ENCODE measurements around the gene MTRR.

Gene MTRR

DNA sequence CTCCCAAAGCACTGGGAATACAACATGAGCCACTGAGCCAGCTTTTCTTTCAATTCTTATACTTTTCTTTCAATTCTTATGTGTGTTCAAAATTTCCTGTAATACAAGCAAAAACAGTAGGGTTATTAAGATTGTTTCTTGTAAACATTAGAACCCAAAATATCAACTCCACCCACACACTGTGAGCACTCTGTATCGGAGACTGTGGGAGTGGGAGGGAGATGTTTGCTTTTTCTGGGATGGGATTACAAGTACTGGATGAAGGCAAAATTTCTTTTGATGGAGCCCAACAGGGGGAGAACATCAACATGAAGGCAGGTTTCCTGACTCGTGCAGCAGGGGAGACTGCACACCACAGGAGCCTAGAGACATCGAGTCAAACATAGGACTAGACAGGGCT, 13.3 kb upstream of the MTRR start:
- no peak for FAIRE-seq
- DNase-seq (ENCODE audit: extremely low spot score, insufficient read length, low read depth), result no peak

DNA sequence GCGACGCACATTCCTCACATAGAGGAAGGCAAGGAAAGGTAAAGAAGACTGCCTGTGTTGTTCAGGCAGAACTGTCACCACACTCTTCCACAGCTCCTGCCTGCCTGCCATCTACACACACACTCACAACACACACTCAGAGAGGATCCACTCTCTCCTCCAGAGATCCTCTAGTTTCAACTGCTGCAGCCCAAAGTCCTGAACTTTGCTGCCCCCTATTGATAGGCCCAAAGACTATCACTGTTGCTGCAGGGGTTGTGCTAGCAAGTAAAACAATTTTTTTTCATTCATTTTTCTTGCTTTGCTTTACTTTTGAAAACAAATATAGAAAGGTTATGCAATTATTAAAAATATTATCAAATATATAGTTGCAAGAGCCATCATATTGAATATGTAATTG, 12.1 kb upstream of the MTRR start:
- no peak for DNase-seq (ENCODE audit: extremely low spot score, insufficient read length, low read depth)
- no peak for FAIRE-seq

DNA sequence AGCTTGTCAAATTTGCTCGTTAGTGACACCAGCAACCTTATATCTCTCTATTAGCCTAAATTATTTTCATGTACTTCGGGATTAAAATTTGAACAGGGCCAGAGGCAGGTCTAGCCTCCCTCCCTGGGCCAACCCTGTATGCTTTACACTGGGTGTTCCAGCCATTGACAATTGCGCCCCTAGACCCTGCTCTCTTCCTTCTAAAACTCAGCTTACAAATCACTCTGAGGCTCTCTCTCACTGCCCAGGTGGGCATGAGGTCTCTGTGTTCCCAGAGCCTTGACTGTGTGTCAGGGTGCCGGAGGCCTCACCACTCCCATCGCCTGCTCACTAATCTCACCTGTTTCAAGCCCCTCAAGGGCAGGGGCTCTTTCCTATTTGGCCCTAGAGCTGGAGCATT, 11.6 kb upstream of the MTRR start:
- DNase-seq (ENCODE audit: extremely low spot score, insufficient read length, low read depth), result no peak
- FAIRE-seq, result no peak

DNA sequence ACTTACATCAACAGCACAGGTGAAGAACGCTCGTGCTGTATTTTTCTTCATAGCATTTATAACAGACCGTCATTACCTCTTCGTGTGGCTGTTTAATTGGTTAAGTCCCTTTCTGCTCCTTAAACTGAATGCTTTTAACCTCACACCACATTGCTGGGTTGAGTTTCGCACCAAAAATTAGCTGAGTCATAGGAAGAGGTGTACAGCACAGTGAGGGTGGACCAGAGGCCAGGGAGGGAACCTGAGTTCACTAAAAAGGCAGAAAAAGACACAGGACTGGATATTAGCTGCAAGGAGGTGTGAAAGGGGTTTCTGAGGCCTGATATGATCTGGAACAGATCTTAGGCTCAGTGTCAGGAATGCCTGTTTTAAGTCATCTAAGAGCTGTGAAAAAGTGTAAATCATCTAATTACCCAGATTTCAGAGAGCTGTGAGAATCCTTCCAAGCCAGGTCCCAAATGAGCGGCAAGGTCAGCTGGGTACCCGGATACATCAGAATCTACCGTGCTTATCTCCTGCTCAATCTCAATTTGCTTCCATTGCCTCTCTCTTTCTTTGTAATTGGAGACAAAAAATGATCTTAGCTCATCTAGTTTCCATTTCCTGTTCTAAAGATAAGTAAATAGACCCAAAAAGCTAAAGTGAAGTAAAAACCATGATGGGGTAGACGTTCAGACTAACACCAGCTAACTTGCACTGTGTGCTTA, 10.9 kb upstream of the MTRR start:
- no peak for FAIRE-seq
- no peak for DNase-seq (ENCODE audit: extremely low spot score, insufficient read length, low read depth)

DNA sequence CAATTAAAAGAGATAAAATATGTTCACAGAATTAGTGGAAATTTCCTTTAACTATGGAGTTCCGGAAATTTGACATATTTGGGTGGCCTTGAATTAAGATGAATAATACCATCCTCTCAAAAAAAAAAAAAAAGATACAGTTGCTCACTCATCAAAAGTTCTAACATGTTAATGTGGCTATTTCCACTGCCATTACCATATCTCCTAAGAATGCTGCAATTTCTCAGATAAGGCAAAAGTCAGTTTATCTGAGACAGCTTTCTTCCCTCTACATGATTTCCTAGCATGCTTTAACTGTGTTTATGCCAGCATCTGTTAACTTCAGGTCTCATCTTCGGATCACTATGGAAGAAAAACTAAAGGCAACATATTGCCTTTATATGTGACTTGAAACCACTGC, 2.8 kb upstream of the MTRR start:
- DNase-seq (ENCODE audit: extremely low spot score, insufficient read length, low read depth), result no peak
- FAIRE-seq, result no peak

DNA sequence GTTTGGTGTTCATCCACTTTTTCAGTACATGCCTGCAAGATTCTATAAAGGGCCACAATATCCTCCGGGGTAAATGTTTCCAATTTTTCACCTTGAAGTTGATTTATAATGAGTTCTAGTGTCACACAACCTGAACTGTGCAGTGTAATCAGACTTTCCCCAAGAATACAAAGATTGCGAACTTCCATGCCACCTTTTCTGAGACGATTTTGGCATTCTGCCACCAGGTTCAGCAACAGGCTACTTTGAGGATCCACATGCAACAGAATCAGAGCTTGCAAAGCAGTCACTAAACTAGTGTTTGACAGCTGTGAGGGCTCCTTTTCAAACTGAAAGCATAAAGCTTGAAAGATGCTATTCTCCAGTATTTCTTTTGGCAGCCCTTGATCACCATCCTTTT, 1.7 kb upstream of the MTRR start:
- FAIRE-seq (no peak), DNase-seq (ENCODE audit: extremely low spot score, insufficient read length, low read depth) (no peak)

DNA sequence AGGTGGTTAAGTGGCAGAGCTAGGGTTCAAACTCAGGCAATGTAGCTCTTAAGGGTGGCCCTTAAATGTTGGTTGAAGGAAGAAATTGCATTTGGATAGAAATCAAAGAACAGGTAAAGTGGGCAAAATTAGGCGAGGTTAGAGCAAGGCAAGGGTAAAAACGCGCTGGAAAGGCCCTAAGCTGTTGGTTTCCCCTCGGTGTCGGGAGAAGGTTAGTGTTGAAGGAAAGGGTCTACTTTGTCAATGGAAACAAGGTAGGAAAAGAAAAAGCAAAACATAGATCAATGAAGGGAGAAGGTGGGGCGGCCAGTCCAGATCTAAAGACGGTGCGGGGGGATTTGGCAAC, 548 bp upstream of the MTRR start:
- DNase-seq (ENCODE audit: extremely low spot score, insufficient read length, low read depth), result no peak
- peak; percentile 24 for FAIRE-seq

DNA sequence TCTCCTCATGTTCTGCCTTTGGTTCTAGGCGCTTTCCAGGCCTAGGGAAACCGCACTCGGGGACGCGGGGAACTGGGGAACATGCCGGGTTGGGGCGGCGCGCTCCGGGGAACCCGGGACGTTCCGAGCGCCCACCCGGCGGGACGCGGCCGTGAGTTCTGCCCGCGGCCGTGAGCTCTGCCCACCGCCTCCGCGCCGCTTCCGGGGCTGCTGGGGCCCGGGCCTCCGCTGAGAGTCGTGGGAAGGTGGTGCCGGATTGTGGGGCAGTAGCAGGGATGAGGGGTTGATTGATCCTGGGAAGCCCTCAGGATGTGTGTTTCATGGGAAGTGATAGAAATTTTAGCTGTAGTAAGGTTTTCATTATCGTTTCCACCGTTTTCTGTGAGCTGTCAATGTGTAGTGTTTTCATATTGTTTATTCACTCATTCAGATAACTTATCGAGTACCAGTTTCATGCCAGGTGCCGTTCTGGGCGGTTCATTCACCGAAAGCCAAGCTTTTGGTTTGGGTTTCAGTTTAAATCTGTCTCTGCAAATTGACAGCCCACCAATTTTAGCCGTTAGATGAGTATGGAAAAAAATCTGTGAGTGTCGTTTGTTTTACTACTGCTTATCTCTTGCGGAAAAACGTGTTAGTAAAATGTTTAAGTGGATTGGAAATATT, 657 bp downstream of the MTRR start:
- FAIRE-seq, result peak; percentile 75
- DNase-seq (ENCODE audit: extremely low spot score, insufficient read length, low read depth), result no peak

DNA sequence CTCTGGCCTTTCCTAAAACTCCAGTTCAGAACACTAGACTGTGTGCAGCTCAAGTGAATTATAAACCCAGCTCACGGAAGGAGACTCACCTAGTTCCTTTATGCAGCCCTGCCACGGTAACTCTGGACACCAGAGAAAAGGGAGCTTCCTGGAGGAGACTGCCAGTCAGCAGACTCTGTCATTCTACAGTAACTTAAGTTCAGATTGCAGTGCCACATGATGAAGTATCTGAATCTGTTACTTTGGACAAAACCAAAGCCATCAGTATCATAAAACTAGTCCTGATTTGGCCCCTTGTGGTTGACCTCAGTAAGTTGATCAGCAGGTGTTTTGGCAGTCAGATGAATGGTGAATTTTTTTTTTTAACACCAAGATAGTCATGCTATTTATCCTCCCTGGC, 2.7 kb downstream of the MTRR start:
- peak; percentile 69 for FAIRE-seq
- no peak for DNase-seq (ENCODE audit: extremely low spot score, insufficient read length, low read depth)

DNA sequence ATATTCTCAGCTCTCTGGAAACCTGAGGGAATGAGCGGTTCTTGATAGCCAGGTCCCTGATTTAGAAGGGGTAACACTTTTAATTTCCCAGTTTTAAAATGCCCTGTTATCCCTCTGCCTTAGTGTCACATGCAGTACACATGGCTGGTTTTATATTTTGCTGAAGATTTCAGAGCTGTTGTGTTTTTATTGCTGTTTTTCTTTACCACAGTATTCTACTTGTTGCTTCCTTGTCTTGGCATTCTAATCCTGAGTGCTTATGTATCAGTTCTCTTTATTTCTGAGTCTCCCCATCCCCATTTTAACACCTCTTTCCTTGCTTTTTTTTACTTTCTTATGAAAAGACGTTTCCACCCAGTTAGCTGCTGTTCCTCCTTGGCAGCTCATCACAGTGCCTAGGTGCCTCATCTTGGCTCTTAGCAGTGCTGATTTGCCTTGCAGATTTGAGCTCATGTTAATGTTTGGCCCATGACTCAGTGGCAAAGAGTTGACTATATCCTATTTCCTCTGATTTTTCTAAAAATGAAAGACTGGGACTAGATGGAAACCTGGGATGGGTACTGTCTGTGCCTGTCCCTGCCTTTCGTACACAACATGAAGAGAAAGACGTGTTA, 3.7 kb downstream of the MTRR start:
- DNase-seq (ENCODE audit: extremely low spot score, insufficient read length, low read depth) (no peak), FAIRE-seq (no peak)

DNA sequence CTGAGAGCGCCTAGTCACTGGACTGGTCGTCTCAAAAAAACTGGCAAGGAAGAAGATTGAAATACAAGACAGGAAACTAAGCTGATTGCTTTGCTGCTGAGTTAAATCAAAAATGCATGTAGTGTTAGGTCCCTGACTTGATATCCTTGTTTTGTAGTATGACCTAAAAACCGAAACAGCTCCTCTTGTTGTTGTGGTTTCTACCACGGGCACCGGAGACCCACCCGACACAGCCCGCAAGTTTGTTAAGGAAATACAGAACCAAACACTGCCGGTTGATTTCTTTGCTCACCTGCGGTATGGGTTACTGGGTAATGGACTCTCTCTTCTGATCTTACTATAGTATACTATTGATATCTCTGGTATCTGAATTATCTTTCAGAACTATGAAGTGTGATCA, 4.3 kb downstream of the MTRR start:
- FAIRE-seq, result peak; percentile 49
- no peak for DNase-seq (ENCODE audit: extremely low spot score, insufficient read length, low read depth)

DNA sequence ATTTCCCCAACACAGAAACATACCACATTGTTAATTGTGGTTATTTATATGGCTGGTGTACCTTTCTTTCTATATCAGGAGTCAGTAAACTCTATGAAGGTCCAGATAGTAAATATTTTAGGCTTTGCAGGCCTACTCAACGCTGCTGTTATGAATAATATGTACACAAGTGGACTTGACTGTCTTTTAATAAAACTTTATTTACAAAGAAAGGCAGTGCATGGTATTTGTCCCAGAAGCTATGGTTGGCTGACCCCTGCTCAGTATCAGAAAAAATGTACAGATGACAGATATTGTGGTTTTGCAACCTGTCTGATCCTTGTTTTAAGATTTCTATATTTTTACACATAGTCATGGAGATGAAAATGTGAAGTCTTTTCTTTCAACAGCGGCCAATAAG, 5.7 kb downstream of the MTRR start:
- FAIRE-seq (no peak), DNase-seq (ENCODE audit: extremely low spot score, insufficient read length, low read depth) (no peak)

DNA sequence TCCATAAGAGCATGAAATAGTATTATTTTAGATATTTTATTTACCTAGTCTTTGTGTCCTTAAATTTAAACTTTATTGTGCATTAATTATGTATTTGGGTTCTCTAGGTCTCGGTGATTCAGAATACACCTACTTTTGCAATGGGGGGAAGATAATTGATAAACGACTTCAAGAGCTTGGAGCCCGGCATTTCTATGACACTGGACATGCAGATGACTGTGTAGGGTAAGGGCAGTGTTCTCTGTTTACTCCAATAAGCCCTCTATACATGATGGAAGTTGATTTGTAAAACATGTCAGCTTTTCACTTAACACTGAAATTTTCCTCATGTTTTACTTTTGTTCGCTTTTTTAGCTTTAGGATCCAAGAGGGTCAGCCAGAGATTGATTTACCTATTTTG, 6.2 kb downstream of the MTRR start:
- FAIRE-seq (no peak), DNase-seq (ENCODE audit: extremely low spot score, insufficient read length, low read depth) (no peak)

DNA sequence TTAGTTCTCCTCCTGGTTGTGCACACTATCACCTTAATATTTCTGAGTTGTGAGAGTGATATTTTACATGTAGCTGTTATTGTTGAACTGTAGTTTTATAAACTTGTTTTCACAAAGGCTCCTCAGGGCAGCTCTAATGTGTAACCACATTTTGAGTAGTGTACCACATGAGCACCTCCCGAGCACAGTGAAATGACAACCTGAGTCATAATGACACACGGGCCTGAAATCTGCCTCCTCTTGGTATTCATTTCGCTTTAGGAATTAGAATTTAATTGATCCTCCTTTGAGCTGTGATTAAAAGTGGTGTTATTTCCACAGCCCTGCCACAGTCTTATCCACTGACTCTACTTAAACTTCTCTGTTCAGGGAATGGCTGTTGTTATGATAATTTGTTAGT, 7.9 kb downstream of the MTRR start:
- FAIRE-seq, result no peak
- DNase-seq (ENCODE audit: extremely low spot score, insufficient read length, low read depth), result no peak

DNA sequence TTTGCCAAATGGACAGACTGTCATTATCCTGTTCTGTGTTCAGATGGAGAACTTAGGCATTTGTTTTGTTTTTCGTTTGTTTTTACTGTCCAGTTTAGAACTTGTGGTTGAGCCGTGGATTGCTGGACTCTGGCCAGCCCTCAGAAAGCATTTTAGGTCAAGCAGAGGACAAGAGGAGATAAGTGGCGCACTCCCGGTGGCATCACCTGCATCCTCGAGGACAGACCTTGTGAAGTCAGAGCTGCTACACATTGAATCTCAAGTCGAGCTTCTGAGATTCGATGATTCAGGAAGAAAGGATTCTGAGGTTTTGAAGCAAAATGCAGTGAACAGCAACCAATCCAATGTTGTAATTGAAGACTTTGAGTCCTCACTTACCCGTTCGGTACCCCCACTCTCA, 8.9 kb downstream of the MTRR start:
- no peak for DNase-seq (ENCODE audit: extremely low spot score, insufficient read length, low read depth)
- no peak for FAIRE-seq

DNA sequence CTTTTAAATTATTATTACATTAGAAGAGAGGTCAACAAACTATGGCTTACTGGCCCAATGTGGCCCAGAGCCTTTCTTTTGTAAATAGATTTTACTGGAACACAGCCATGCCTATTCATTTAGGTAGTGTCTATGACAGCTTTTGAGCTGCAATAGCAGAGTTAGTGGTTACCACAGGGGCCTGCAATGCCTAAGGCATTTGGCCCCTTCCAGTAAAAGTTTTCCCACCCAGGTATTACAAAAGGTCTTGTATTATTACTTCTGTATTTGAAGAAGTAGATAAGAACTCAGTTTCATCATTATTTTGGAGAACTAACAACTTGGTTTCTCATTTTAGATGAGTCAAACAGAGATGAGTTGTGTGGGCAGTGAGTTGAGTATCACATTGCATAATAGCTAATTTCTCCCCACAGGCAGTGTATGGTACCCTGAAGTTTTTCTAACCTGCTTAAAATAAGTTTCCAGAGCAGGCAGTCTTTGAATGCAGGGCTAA, 9.5 kb downstream of the MTRR start:
- FAIRE-seq (peak; percentile 65), DNase-seq (ENCODE audit: extremely low spot score, insufficient read length, low read depth) (no peak)

DNA sequence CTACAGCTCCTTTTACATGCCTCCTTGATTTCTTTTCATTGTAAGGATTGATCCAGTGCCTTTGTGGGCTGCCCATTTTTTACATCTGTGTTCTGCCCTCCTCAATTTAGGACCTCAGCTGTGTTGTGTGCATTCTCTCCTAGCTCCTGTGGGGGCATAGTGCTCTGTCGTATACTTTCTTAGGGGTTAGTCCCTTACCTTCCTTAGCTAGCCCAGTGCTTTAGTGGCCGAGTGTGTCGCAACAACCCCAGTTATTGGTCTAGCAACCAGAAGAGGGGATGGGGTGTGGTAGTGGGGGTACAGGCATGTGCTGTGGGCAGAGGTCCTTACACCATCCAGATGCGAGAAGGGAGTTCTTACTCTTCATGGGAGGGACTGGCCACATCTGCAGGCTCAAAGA, 12.1 kb downstream of the MTRR start:
- FAIRE-seq, result no peak
- no peak for DNase-seq (ENCODE audit: extremely low spot score, insufficient read length, low read depth)

DNA sequence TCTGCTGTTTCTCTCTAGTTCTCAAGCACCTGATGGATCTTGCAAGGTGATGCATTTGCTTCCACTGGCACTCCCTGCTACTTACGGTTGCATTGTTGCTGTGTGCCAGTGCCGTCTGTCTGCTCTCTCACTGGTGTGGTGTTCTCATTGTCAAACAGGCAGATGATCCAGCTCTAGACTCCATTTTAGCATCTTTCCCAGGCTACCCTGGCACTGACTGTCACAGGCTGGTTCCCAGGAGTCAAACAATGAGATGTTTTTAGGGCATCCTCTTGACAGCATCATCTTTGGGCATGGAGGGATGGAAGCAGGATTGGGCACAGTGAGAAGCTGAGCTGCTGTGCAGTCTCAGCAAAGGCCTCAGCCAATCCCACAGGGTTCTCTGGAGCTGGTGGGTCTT, 12.9 kb downstream of the MTRR start:
- DNase-seq (ENCODE audit: extremely low spot score, insufficient read length, low read depth) (no peak), FAIRE-seq (no peak)

DNA sequence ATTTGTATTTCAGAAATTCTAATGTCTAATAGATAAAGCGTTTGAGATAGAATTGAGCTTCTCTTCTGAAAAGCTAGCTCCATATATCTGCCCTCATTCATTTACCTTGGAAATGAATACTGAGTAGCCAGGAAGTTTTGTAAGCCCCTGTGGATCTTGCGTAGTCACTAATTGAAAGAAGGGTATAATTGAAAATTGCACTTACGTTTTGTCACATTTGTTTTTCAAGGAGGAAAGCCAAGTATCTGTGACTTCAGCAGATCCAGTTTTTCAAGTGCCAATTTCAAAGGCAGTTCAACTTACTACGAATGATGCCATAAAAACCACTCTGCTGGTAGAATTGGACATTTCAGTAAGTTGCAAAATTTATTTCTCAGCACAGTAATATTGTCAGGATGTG, 14.0 kb downstream of the MTRR start:
- no peak for FAIRE-seq
- no peak for DNase-seq (ENCODE audit: extremely low spot score, insufficient read length, low read depth)

DNA sequence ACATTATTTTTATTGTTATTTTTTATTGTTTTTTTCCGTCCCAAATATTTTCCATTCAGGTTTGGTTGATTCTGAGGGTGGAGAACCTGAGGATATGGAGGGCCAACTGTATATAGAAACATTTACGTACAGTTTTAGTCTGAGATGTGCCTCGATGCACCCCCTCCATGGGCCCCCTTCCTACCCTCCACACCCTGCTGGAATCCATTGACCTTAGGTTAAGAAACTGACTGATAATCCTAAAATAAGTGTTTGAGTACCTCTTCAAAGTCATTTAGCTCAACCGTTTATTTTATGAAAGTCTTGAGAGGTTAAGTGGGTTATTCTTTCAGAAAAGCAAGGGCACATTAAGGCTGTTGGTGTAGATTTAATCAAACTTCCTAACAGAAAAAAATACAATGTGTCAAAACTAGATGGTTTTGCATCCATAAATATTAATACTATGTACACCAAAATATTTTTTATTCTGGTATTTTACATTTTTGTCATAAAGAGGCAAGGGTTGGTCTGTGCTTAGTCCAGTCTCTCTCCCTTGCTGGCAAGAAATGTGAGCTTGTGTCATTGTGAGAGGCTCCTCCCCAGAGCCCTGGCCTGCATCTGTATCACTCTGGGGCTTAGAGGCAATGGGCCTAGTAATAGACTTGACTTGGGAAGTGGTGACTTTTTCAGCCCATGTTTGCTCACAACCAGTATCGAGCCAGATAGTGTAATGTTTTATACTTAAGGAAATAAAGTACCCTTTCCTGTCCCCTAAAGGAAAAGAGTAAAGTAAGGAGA, 15.7 kb downstream of the MTRR start:
- FAIRE-seq, result no peak

More for the DNA sequence above, 15.7 kb downstream of the MTRR start:
- no peak for DNase-seq (ENCODE audit: extremely low spot score, insufficient read length, low read depth)

Data from GM18507 (cell line).